GM18508 (cell line): ENCODE results near the gene HOXC11.

ENCODE experiments used
- ATAC-seq: cut with Tn5 transposase; IDR thresholded peaks from one replicate; pipeline ENCODE4 v1.9.1; 2021; ENCODE audit warnings: moderate number of reproducible peaks; ENCODE audit not compliant: insufficient read depth, unreplicated experiment

HOXC11 gene

GRCh38 chr12:53941750-53942149 lies 31.2 kb upstream of the HOXC11 start:
- ATAC-seq, result no peak

- ATAC-seq, result no peak
Observed at GRCh38 chr12:53942467-53942997, 30.4 kb upstream of the HOXC11 start.

GRCh38 chr12:53944209-53944608 lies 28.7 kb upstream of the HOXC11 start:
- no peak for ATAC-seq

GRCh38 chr12:53944907-53945847 lies 27.7 kb upstream of the HOXC11 start:
- no peak for ATAC-seq

- no peak for ATAC-seq
Observed at GRCh38 chr12:53947743-53948142, 25.2 kb upstream of the HOXC11 start.

GRCh38 chr12:53948650-53949593 lies 24.0 kb upstream of the HOXC11 start:
- ATAC-seq, result no peak

GRCh38 chr12:53949631-53950436 lies 23.1 kb upstream of the HOXC11 start:
- no peak for ATAC-seq

- no peak for ATAC-seq
Observed at GRCh38 chr12:53950437-53950773, 22.5 kb upstream of the HOXC11 start.

- no peak for ATAC-seq
Observed at GRCh38 chr12:53950789-53951576, 21.9 kb upstream of the HOXC11 start.

- ATAC-seq, result no peak
Observed at GRCh38 chr12:53951577-53952334, 21.2 kb upstream of the HOXC11 start.

GRCh38 chr12:53952335-53952694 lies 20.6 kb upstream of the HOXC11 start:
- ATAC-seq, result no peak

GRCh38 chr12:53952871-53953734 lies 19.8 kb upstream of the HOXC11 start:
- no peak for ATAC-seq

GRCh38 chr12:53953831-53954693 lies 18.9 kb upstream of the HOXC11 start:
- ATAC-seq, result no peak

- ATAC-seq, result no peak
Observed at GRCh38 chr12:53954694-53955035, 18.3 kb upstream of the HOXC11 start, which contains the start of gene HOXC12. Gene HOXC12 (plus strand): TSS chr12:53954903. CDS start chr12:53954930, 27 bp downstream.

- no peak for ATAC-seq
Observed at GRCh38 chr12:53955036-53955775, 17.7 kb upstream of the HOXC11 start.

GRCh38 chr12:53955776-53956250 lies 17.1 kb upstream of the HOXC11 start:
- no peak for ATAC-seq
